Neural cell (in vitro differentiated cells): ENCODE measurements around the gene HINT2. TPM values are rescaled to one million over a fixed set of nuclear protein-coding genes. Genes with fewer than 3 reads are reported as not detected.

Experiments used
- H2AFZ ChIP-seq: fragments of 200-600, 300-800 bp; sonication (generic), shearing (Covaris generic); 2 replicates; pipeline ENCODE4 v1.6.0; 2014; ENCODE audit warnings: low read depth, mild to moderate bottlenecking, antibody characterized with exemption, low read length, moderate library complexity
- H3F3A ChIP-seq: fragments of 200-600 bp; shearing (Covaris generic); 2 replicates; pipeline ENCODE4 v1.6.1; 2016; ENCODE audit warnings: mild to moderate bottlenecking, moderate library complexity, mixed read lengths, antibody characterized with exemption, low read length; ENCODE audit not compliant: insufficient read depth, poor library complexity, severe bottlenecking
- H3K27ac ChIP-seq: fragments of 200-600, 300-800 bp; sonication (generic), shearing (Covaris generic); 2 replicates; pipeline ENCODE4 v1.5.1; 2014; ENCODE audit warnings: mild to moderate bottlenecking, low read length, moderate library complexity
- H3K27me3 ChIP-seq: fragments of 300-800, 200-600 bp; sonication (generic), shearing (Covaris generic); 2 replicates; pipeline ENCODE4 v1.6.0; 2014; ENCODE audit warnings: mild to moderate bottlenecking, low read depth, low read length, moderate library complexity; ENCODE audit not compliant: insufficient read depth
- H3K36me3 ChIP-seq: fragments of 300-800, 200-600 bp; sonication (generic), shearing (Covaris generic); 2 replicates; pipeline ENCODE4 v1.5.1; 2014; ENCODE audit warnings: mild to moderate bottlenecking, antibody characterized with exemption, low read length, moderate library complexity; ENCODE audit not compliant: insufficient read depth
- H3K4me2 ChIP-seq: fragments of 300-800, 200-600 bp; sonication (generic), shearing (Covaris generic); 2 replicates; pipeline ENCODE4 v1.6.0; 2014; ENCODE audit warnings: mild to moderate bottlenecking, low read length
- H3K4me3 ChIP-seq: fragments of 300-800, 200-600 bp; sonication (generic), shearing (Covaris generic); 2 replicates; pipeline ENCODE4 v1.5.1; 2014; ENCODE audit warnings: mild to moderate bottlenecking, low read length, moderate library complexity
- H3K79me2 ChIP-seq: fragments of 200-600 bp; shearing (Covaris generic); replicated peaks from 2 replicates; pipeline ENCODE4 v1.6.0; 2014; ENCODE audit warnings: mild to moderate bottlenecking, low read length, moderate library complexity; ENCODE audit not compliant: insufficient read depth
- H3K9ac ChIP-seq: fragments of 300-800, 200-600 bp; sonication (generic), shearing (Covaris generic); 2 replicates; pipeline ENCODE4 v1.6.1; 2016; ENCODE audit warnings: mild to moderate bottlenecking, low read length, mixed read lengths
- H3K9me2 ChIP-seq: fragments of 200-600 bp; shearing (Covaris generic); 2 replicates; pipeline ENCODE4 v1.6.1; 2016; ENCODE audit warnings: mild to moderate bottlenecking, low read length, mixed read lengths; ENCODE audit not compliant: insufficient read depth
- H3K9me3 ChIP-seq: fragments of 200-600, 300-800 bp; sonication (generic), shearing (Covaris generic); 2 replicates; pipeline ENCODE4 v1.6.1; 2016; ENCODE audit warnings: mild to moderate bottlenecking, mixed run types, low read length, moderate library complexity, mixed read lengths
- H4K20me1 ChIP-seq: fragments of 200-600 bp; shearing (Covaris generic); 2 replicates; pipeline ENCODE4 v1.6.1; 2016; ENCODE audit warnings: mild to moderate bottlenecking, mixed run types; ENCODE audit not compliant: insufficient read depth
- EP300 ChIP-seq: fragments of 450-650 bp; conservative IDR thresholded peaks from 2 replicates; pipeline ENCODE4 v1.6.1; 2014; ENCODE audit warnings: antibody characterized with exemption, mild to moderate bottlenecking, moderate library complexity; ENCODE audit not compliant: poor library complexity, severe bottlenecking
- EZH2 ChIP-seq: fragments of 200-600, 300-800 bp; shearing (Covaris generic), sonication (generic); IDR thresholded peaks from 2 replicates; pipeline ENCODE4 v1.6.1; 2014; ENCODE audit warnings: antibody characterized with exemption, low read length, borderline replicate concordance, mild to moderate bottlenecking; ENCODE audit not compliant: insufficient read depth, poor library complexity, severe bottlenecking
- MXI1 ChIP-seq: fragments of 450-650 bp; conservative IDR thresholded peaks from 2 replicates; pipeline ENCODE4 v1.6.1; 2014; ENCODE audit warnings: antibody characterized with exemption, mild to moderate bottlenecking; ENCODE audit not compliant: poor library complexity, severe bottlenecking
- POLR2AphosphoS5 ChIP-seq: IDR thresholded peaks from 2 replicates; pipeline ENCODE4 v1.6.1; 2012
- RAD21 ChIP-seq: fragments of 450-650 bp; conservative IDR thresholded peaks from 2 replicates; pipeline ENCODE4 v1.6.1; 2014; ENCODE audit warnings: antibody characterized with exemption, mild to moderate bottlenecking, moderate library complexity
- REST ChIP-seq: IDR thresholded peaks from 2 replicates; pipeline ENCODE4 v1.6.1; 2012; ENCODE audit warnings: borderline replicate concordance
- SMC3 ChIP-seq: fragments of 450-650 bp; conservative IDR thresholded peaks from 2 replicates; pipeline ENCODE4 v1.6.1; 2014; ENCODE audit warnings: antibody characterized with exemption, mild to moderate bottlenecking, moderate library complexity; ENCODE audit not compliant: poor library complexity
- TAF1 ChIP-seq: IDR thresholded peaks from 2 replicates; pipeline ENCODE4 v1.6.1; 2012; ENCODE audit warnings: low read depth
- polyA plus RNA-seq: library from polyadenylated mRNA; depleted of rRNA; stranded (reverse); fragments of >200 nt; gene quantifications from 2 replicates; pipeline ENCODE4 v1.2.3, GENCODE V29; 2014
- TF ChIP-seq, protein P1 (sequence below): fragments of 450-650 bp; IDR thresholded peaks from 2 replicates; pipeline ENCODE4 v1.5.1; 2014; ENCODE audit warnings: antibody characterized with exemption, mild to moderate bottlenecking, moderate library complexity; ENCODE audit not compliant: poor library complexity, severe bottlenecking

The HINT2 gene
- polyA plus RNA-seq, 1 donor from 2014 or later = 31.0 TPM

- no peaks in the 10 kb centered on the region for H3K36me3 ChIP-seq
- H3K27ac ChIP-seq = no peak overlapping the region
- H3K27me3 ChIP-seq = no peaks in the 10 kb centered on the region
- no peaks in the 10 kb centered on the region for H3K9me3 ChIP-seq
- H3K4me3 ChIP-seq = no peak overlapping the region
- H3K9ac ChIP-seq = no peak overlapping the region
- no peaks in the 10 kb centered on the region for H3F3A ChIP-seq
- TF ChIP-seq RAD21 (no peak), EZH2 (no peak), EP300 (no peak)
- TF ChIP-seq, protein P1, sequence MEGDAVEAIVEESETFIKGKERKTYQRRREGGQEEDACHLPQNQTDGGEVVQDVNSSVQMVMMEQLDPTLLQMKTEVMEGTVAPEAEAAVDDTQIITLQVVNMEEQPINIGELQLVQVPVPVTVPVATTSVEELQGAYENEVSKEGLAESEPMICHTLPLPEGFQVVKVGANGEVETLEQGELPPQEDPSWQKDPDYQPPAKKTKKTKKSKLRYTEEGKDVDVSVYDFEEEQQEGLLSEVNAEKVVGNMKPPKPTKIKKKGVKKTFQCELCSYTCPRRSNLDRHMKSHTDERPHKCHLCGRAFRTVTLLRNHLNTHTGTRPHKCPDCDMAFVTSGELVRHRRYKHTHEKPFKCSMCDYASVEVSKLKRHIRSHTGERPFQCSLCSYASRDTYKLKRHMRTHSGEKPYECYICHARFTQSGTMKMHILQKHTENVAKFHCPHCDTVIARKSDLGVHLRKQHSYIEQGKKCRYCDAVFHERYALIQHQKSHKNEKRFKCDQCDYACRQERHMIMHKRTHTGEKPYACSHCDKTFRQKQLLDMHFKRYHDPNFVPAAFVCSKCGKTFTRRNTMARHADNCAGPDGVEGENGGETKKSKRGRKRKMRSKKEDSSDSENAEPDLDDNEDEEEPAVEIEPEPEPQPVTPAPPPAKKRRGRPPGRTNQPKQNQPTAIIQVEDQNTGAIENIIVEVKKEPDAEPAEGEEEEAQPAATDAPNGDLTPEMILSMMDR = no peak
- H3K4me2 ChIP-seq = no peak overlapping the region
- H2AFZ ChIP-seq = no peak overlapping the region
- no peaks in the 10 kb centered on the region for H3K9me2 ChIP-seq
- H3K79me2 ChIP-seq = no peaks in the 10 kb centered on the region
- H4K20me1 ChIP-seq = no peaks in the 10 kb centered on the region
Measured at GRCh38 chr9:35776018-35776417, 38.8 kb downstream of the HINT2 start.

DNA sequence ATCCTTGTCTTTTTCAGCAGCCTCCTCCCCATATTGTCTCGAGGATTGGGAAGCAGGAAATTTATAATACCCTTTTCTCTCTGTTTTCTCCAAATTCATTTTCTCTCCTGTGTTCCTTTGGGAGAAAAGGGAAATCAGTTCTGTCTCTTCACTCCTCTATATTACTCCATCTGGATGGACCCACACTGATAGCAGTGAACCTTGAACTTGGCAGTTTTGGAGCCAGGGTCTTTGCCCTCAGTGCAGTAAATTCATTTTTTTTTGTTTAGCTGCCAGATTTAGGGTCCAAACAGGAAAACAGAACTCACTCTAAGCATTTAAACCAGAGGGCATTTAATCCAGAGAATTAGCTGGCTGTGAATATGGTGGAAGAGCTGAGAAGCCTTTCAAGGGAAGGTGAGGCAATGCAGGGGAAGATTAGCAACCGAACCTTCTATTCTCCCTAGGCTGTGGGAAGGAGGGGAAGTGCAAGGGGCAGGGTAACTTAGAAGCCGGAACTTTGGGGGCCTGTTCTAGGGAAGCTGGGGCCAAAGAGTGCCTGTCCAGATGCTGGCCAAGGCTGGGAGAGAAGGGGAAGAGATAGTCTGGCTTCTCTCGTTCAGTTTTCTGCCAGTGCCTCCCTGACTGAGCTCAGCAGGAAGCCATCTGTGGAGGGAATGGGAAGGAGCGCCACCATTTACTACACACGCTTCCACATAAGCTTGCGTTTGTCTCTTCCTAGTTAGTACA, 39.8 kb downstream of the HINT2 start:
- H3K36me3 ChIP-seq = no peaks in the 10 kb centered on the region
- H3K9me3 ChIP-seq = no peaks in the 10 kb centered on the region
- H4K20me1 ChIP-seq = no peaks in the 10 kb centered on the region
- H3K9me2 ChIP-seq = no peaks in the 10 kb centered on the region
- TF ChIP-seq EZH2 = no peak
- no peak for TF ChIP-seq POLR2AphosphoS5
- no peaks in the 10 kb centered on the region for H3K27me3 ChIP-seq
- H3K9ac ChIP-seq = no peak overlapping the region
- H3K79me2 ChIP-seq = no peaks in the 10 kb centered on the region
- no peak overlapping the region for H2AFZ ChIP-seq
- H3F3A ChIP-seq = no peaks in the 10 kb centered on the region
- H3K4me3 ChIP-seq = no peak overlapping the region
- no peak overlapping the region for H3K4me2 ChIP-seq
- H3K27ac ChIP-seq = no peak overlapping the region

GRCh38 chr9:35771943-35772342, 42.9 kb downstream of the HINT2 start:
- H2AFZ ChIP-seq = no peak overlapping the region
- no peaks in the 10 kb centered on the region for H4K20me1 ChIP-seq
- no peak for TF ChIP-seq SMC3
- TF ChIP-seq REST = no peak
- TF ChIP-seq, protein P1 = no peak
- no peak for TF ChIP-seq EZH2
- TF ChIP-seq EP300 = no peak
- no peak for TF ChIP-seq MXI1
- no peak for TF ChIP-seq RAD21
- TF ChIP-seq POLR2AphosphoS5 = no peak
- TF ChIP-seq TAF1 = no peak
- H3K27ac ChIP-seq = no peak overlapping the region
- H3K9ac ChIP-seq = no peak overlapping the region
- H3K27me3 ChIP-seq = no peaks in the 10 kb centered on the region
- H3K4me2 ChIP-seq = no peak overlapping the region
- H3K36me3 ChIP-seq = no peaks in the 10 kb centered on the region
- H3K9me2 ChIP-seq = no peaks in the 10 kb centered on the region
- H3F3A ChIP-seq = no peaks in the 10 kb centered on the region
- peaks cover 3% of the 10 kb centered on the region for H3K79me2 ChIP-seq
- H3K4me3 ChIP-seq = no peak overlapping the region
- no peaks in the 10 kb centered on the region for H3K9me3 ChIP-seq
